ENCODE results near the gene TOR4A. TPM values are rescaled to one million over a fixed set of nuclear protein-coding genes. Genes with fewer than 3 reads are reported as not detected.
A peak's percentile ranks its signal among the peaks of the same experiment; 100 is the strongest.
"Not testable (repeated sequence)": the region's sequence is repeated elsewhere in the genome, so short reads cannot be mapped to it uniquely, and the experiment has no call there.

The TOR4A gene
- total RNA-seq, 6 experiments from 2014 or later: 58.4 to 76.2 (median 62.2) TPM

DNA sequence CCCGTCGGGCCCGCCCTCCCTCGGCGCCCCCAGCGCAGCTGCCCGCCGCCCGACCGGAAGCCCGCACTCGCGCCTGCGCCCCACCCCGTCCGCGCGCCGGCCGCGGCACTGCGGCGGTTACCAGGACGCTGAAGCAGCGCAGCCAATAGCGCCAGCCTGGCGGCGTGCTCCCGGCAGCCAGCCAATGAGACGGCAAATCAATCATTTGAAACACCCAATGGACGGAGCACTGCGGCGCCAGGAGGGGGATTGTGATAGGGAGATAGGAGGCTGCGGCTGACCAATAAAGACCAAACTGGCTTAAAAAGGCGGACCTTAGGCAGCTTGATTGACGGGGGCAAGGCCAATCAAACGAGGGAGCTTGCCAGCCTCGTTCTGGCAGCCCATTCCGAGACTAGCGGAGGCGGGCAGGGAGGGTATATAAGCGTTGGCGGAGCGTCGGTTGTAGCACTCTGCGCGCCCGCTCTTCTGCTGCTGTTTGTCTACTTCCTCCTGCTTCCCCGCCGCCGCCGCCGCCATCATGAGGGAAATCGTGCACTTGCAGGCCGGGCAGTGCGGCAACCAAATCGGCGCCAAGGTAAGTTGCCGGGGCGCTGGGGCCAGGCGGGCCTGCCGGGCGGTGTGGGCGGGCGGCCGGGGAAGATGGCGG is 36.6 kb upstream of the TOR4A start, which contains the start of gene TUBB4B:
TUBB4B (plus strand) TSS at position 447 of the 649 bp plus-strand sequence; CDS start at position 521, 74 bp downstream.
- peaks cover 21% of the 10 kb centered on the region for H3K36me3 Mint-ChIP-seq (ENCODE audit: low read depth)
- peak within 1 kb of the TSS; percentile 94 for H3K4me3 Mint-ChIP-seq

DNA sequence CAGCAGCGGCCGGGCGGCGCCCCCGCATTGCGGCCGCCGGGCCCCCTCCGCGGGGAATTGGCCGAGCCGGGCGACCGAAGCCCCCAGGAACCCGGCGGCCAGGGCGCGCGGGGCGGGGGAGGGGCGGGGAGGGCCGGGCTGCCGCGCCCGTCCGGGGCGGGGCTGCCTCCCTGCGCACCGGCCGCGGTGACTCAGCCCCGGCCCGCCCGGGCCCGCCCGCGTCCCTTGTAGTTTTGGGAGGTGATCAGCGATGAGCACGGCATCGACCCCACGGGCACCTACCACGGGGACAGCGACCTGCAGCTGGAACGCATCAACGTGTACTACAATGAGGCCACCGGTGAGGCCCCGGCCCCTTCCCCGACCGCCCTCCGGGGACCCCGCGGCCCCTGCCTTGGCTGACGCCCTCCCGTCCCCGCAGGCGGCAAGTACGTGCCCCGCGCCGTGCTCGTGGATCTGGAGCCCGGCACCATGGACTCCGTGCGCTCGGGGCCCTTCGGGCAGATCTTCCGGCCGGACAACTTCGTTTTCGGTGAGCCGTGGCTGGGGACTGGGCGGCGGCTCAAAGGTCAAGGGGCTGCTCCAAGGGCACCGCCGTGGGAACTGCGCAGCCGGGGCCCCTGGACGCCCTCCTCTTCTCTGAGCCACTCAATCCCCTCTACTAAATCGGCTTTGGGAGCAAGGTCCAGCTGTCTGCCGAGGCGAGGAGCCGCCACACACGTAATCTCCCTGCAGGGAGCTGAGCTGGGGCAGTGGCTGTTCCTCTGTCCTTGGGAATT is 35.8 kb upstream of the TOR4A start:
- peaks cover 21% of the 10 kb centered on the region for H3K27me3 Mint-ChIP-seq (ENCODE audit: insufficient read depth)
- peak; percentile 28 for DNase-seq
- H3K4me1 Mint-ChIP-seq (ENCODE audit: low read depth): peaks cover 31% of the 10 kb centered on the region
- peak overlapping the region; percentile 89 for H3K27ac Mint-ChIP-seq
- TF ChIP-seq, protein P1, sequence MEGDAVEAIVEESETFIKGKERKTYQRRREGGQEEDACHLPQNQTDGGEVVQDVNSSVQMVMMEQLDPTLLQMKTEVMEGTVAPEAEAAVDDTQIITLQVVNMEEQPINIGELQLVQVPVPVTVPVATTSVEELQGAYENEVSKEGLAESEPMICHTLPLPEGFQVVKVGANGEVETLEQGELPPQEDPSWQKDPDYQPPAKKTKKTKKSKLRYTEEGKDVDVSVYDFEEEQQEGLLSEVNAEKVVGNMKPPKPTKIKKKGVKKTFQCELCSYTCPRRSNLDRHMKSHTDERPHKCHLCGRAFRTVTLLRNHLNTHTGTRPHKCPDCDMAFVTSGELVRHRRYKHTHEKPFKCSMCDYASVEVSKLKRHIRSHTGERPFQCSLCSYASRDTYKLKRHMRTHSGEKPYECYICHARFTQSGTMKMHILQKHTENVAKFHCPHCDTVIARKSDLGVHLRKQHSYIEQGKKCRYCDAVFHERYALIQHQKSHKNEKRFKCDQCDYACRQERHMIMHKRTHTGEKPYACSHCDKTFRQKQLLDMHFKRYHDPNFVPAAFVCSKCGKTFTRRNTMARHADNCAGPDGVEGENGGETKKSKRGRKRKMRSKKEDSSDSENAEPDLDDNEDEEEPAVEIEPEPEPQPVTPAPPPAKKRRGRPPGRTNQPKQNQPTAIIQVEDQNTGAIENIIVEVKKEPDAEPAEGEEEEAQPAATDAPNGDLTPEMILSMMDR (IDR thresholded peaks at IDR 0.05): no peak
- peak overlapping the region; percentile 94 for H3K4me3 Mint-ChIP-seq
- peaks cover 21% of the 10 kb centered on the region for H3K36me3 Mint-ChIP-seq (ENCODE audit: low read depth)
- peaks cover 11% of the 10 kb centered on the region for H3K9me3 Mint-ChIP-seq

More for the DNA sequence above, 36.6 kb upstream of the TOR4A start, which contains the start of gene TUBB4B:
- Mint-ChIP-seq H3K27me3 (ENCODE audit: insufficient read depth) (peaks cover 21% of the 10 kb centered on the region), H3K27ac (peak within 1 kb of the TSS; percentile 93), H3K9me3 (peaks cover 11% of the 10 kb centered on the region), H3K4me1 (ENCODE audit: low read depth) (peaks cover 31% of the 10 kb centered on the region)
- peak; percentile 100 for DNase-seq
- TF ChIP-seq, protein P1 (IDR thresholded peaks at IDR 0.05): no peak

DNA sequence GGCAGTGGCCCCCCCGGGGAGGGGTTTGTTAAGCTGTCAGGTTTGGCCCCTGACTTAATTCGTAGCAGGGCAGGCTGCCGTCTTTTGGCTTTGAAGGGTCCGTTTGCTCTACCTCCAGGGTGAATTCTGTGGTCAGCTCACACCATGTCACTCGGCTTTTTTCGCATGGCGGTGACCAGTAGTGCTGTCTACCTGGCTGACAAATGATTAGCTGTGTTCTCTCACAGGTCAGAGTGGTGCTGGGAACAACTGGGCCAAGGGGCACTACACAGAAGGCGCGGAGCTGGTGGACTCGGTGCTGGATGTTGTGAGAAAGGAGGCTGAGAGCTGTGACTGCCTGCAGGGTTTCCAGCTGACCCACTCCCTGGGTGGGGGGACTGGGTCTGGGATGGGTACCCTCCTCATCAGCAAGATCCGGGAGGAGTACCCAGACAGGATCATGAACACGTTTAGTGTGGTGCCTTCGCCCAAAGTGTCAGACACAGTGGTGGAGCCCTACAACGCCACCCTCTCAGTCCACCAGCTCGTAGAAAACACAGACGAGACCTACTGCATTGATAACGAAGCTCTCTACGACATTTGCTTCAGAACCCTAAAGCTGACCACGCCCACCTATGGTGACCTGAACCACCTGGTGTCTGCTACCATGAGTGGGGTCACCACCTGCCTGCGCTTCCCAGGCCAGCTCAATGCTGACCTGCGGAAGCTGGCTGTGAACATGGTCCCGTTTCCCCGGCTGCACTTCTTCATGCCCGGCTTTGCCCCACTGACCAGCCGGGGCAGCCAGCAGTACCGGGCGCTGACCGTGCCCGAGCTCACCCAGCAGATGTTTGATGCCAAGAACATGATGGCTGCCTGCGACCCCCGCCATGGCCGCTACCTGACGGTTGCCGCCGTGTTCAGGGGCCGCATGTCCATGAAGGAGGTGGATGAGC is 35.0 kb upstream of the TOR4A start:
- H3K36me3 Mint-ChIP-seq (ENCODE audit: low read depth): peaks cover 21% of the 10 kb centered on the region
- H3K27ac Mint-ChIP-seq: peak overlapping the region; percentile 89
- DNase-seq: no peak
- peak overlapping the region; percentile 94 for H3K4me3 Mint-ChIP-seq
- peaks cover 11% of the 10 kb centered on the region for H3K9me3 Mint-ChIP-seq
- TF ChIP-seq, protein P1 (IDR thresholded peaks at IDR 0.05): no peak
- H3K4me1 Mint-ChIP-seq (ENCODE audit: low read depth): peaks cover 31% of the 10 kb centered on the region
- peaks cover 24% of the 10 kb centered on the region for H3K27me3 Mint-ChIP-seq (ENCODE audit: insufficient read depth)

DNA sequence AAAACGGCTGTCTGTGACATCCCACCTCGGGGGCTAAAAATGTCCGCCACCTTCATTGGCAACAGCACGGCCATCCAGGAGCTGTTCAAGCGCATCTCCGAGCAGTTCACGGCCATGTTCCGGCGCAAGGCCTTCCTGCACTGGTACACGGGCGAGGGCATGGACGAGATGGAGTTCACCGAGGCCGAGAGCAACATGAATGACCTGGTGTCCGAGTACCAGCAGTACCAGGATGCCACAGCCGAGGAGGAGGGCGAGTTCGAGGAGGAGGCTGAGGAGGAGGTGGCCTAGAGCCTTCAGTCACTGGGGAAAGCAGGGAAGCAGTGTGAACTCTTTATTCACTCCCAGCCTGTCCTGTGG is 34.3 kb upstream of the TOR4A start:
- not testable (repeated sequence) for DNase-seq
- peak overlapping the region; percentile 52 for H3K27ac Mint-ChIP-seq
- peaks cover 21% of the 10 kb centered on the region for H3K36me3 Mint-ChIP-seq (ENCODE audit: low read depth)
- H3K27me3 Mint-ChIP-seq (ENCODE audit: insufficient read depth): peaks cover 24% of the 10 kb centered on the region
- peaks cover 11% of the 10 kb centered on the region for H3K9me3 Mint-ChIP-seq
- peaks cover 31% of the 10 kb centered on the region for H3K4me1 Mint-ChIP-seq (ENCODE audit: low read depth)
- H3K4me3 Mint-ChIP-seq: peak overlapping the region; percentile 94

DNA sequence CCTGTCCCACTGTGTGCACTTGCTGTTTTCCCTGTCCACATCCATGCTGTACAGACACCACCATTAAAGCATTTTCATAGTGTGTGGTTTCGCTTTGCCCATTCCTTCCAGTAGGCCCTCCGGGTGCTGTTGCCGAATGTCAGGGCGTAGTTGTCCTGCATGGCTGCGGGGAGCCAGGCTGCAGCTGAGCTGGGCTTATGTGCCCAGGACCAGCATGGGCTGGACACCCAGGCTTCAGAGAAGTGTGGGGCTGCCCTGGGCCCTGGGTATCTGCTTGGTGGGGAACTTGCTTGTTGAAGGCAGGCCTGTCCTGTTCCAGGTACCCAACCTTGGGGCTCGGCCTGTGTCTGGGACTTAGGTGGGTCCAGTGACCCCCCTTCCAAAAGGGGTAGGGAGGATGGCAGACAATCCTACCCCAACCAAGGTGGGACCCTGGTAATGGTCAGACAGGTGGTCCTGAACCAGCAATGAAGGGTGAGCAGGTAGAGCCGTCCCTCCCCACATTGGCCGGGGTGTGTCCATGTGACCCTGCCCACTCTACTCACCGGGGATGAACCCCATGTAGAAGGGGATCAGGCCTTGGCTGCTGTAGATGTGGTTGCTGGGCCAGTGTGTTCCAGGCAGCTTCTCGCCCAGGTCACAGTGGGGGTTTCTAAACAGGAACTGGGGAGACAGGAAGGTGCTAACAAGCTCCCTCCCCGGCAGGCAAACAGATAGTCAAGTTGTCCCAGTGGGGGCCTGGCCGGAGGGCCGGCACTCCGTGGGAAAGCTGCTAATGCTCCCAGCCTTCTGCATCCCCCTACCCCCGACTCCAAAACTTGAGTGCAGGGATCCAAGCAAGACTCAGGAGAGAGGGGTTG is 33.7 kb upstream of the TOR4A start:
- Mint-ChIP-seq H3K9me3 (peaks cover 11% of the 10 kb centered on the region), H3K27ac (peak overlapping the region; percentile 52), H3K4me1 (ENCODE audit: low read depth) (peaks cover 29% of the 10 kb centered on the region), H3K27me3 (ENCODE audit: insufficient read depth) (peaks cover 24% of the 10 kb centered on the region), H3K4me3 (peak overlapping the region; percentile 94), H3K36me3 (ENCODE audit: low read depth) (peaks cover 21% of the 10 kb centered on the region)
- TF ChIP-seq, protein P1 (IDR thresholded peaks at IDR 0.05): peak; percentile 49
- peak; percentile 34 for DNase-seq
